HepG2 (cell line): ENCODE results near the gene LILRB3. TPM values are rescaled to one million over a fixed set of nuclear protein-coding genes. Genes with fewer than 3 reads are reported as not detected.

ENCODE experiments used
- ATF7 ChIP-seq, 2 experiments: fragments of 450-650 bp in 1 of 2; sonication (generic) in 1 of 2; formaldehyde crosslinking in 1 of 2; IDR thresholded peaks; 2 replicates each; pipeline versions ENCODE4 v1.4.0 to v1.6.1; 2016 to 2020; ENCODE audit warnings: antibody characterized with exemption in 1 of 2, mild to moderate bottlenecking in 1 of 2, missing genetic modification reagents in 1 of 2
- ELF4 ChIP-seq: sonication (generic); formaldehyde crosslinking; IDR thresholded peaks from 2 replicates; pipeline ENCODE4 v1.5.0; 2020; ENCODE audit warnings: missing genetic modification reagents, mild to moderate bottlenecking, moderate library complexity, borderline replicate concordance
- ETV6 ChIP-seq: sonication (generic); formaldehyde crosslinking; conservative IDR thresholded peaks from 2 replicates; pipeline ENCODE4 v1.4.0; 2020; ENCODE audit warnings: missing genetic modification reagents
- SPEN ChIP-seq: sonication (generic); formaldehyde crosslinking; IDR thresholded peaks from 2 replicates; pipeline ENCODE4 v1.5.1; 2020; ENCODE audit warnings: low read depth, mild to moderate bottlenecking, missing genetic modification reagents
- TOE1 ChIP-seq: sonication (generic); formaldehyde crosslinking; IDR thresholded peaks from 2 replicates; pipeline ENCODE4 v1.4.0; 2020; ENCODE audit warnings: mild to moderate bottlenecking, missing genetic modification reagents
- ZFP37 ChIP-seq: sonication (generic); formaldehyde crosslinking; IDR thresholded peaks from 2 replicates; pipeline ENCODE4 v1.4.0; 2020; ENCODE audit warnings: missing genetic modification reagents, borderline replicate concordance
- ZNF142 ChIP-seq: sonication (generic); formaldehyde crosslinking; IDR thresholded peaks from 2 replicates; pipeline ENCODE4 v1.4.0; 2020; ENCODE audit warnings: missing genetic modification reagents
- ZNF382 ChIP-seq: sonication (generic); formaldehyde crosslinking; IDR thresholded peaks from 2 replicates; pipeline ENCODE4 v1.5.0; 2020; ENCODE audit warnings: missing genetic modification reagents, mild to moderate bottlenecking, borderline replicate concordance
- polyA plus RNA-seq, 8 experiments: library from polyadenylated mRNA; depleted of rRNA in 3 of 8; stranded (reverse) in 7 of 8; unstranded in 1 of 8; fragments of >200 nt; fragmentation: Illumina TruSeq in 4 of 8; extraction: Trizol in 4 of 8; gene quantifications; 2 replicates each; pipeline versions ENCODE4 v1.2.1 to v1.2.3, GENCODE V29; 2011 to 2016; ENCODE audit warnings: low read depth in 4 of 8, missing spikeins in 1 of 8, mixed read lengths in 1 of 8; ENCODE audit not compliant: insufficient read depth in 1 of 8
- total RNA-seq, 5 experiments: library from RNA; depleted of rRNA; stranded (reverse); fragments of >200 nt; fragmentation: Illumina TruSeq; extraction: Trizol; gene quantifications; 2 replicates each; pipeline ENCODE4 v1.2.3, GENCODE V29; 2016; ENCODE audit warnings: low read depth in 1 of 5
- TF ChIP-seq, protein P1 (sequence below): sonication (generic); formaldehyde crosslinking; IDR thresholded peaks from 2 replicates; pipeline ENCODE4 v1.5.1; 2020; ENCODE audit warnings: mild to moderate bottlenecking, missing genetic modification reagents, borderline replicate concordance
- TF ChIP-seq, protein P2 (sequence below): sonication (generic); IDR thresholded peaks from 2 replicates; pipeline ENCODE4 v1.6.1; 2016; ENCODE audit warnings: low read depth, borderline replicate concordance
- TF ChIP-seq, protein P3 (sequence below): sonication (generic); formaldehyde crosslinking; IDR thresholded peaks from 2 replicates; pipeline ENCODE4 v1.4.0; 2020; ENCODE audit warnings: missing genetic modification reagents, borderline replicate concordance
- TF ChIP-seq, protein P4 (sequence below): sonication (generic); formaldehyde crosslinking; IDR thresholded peaks from 2 replicates; pipeline ENCODE4 v1.9.0; 2021; ENCODE audit warnings: mild to moderate bottlenecking, missing genetic modification reagents

Gene LILRB3
- total and polyA plus RNA-seq, 2 of the 13 experiments (the other 11 are each of a cell fraction or from before 2014, with no cell fraction given) = 0.22 TPM; not detected in 1

- TF ChIP-seq SPEN (CRISPR knock-in tag) (peak; percentile 69), ZFP37 (CRISPR knock-in tag) (peak; percentile 45; the same call in 1 of the 2 replicates), ATF7 (IDR thresholded peaks at IDR 0.05) (no peak), ATF7 (CRISPR knock-in tag; IDR thresholded peaks at IDR 0.05) (no peak), ZNF382 (CRISPR knock-in tag) (no peak), ZNF142 (CRISPR knock-in tag) (no peak), ETV6 (CRISPR knock-in tag) (no peak; the same call in 1 of the 2 replicates), ELF4 (no peak), TOE1 (CRISPR knock-in tag) (no peak)
- TF ChIP-seq, protein P1, sequence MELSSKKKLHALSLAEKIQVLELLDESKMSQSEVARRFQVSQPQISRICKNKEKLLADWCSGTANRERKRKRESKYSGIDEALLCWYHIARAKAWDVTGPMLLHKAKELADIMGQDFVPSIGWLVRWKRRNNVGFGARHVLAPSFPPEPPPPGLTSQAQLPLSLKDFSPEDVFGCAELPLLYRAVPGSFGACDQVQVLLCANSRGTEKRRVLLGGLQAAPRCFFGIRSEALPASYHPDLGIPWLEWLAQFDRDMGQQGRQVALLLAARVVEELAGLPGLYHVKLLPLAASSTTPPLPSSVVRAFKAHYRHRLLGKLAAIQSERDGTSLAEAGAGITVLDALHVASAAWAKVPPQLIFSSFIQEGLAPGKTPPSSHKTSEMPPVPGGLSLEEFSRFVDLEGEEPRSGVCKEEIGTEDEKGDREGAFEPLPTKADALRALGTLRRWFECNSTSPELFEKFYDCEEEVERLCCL (CRISPR knock-in tag) = no peak
- TF ChIP-seq, protein P2, sequence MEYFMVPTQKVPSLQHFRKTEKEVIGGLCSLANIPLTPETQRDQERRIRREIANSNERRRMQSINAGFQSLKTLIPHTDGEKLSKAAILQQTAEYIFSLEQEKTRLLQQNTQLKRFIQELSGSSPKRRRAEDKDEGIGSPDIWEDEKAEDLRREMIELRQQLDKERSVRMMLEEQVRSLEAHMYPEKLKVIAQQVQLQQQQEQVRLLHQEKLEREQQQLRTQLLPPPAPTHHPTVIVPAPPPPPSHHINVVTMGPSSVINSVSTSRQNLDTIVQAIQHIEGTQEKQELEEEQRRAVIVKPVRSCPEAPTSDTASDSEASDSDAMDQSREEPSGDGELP = peak; percentile 20; the same call in 1 of the 2 replicates
- TF ChIP-seq, protein P3, sequence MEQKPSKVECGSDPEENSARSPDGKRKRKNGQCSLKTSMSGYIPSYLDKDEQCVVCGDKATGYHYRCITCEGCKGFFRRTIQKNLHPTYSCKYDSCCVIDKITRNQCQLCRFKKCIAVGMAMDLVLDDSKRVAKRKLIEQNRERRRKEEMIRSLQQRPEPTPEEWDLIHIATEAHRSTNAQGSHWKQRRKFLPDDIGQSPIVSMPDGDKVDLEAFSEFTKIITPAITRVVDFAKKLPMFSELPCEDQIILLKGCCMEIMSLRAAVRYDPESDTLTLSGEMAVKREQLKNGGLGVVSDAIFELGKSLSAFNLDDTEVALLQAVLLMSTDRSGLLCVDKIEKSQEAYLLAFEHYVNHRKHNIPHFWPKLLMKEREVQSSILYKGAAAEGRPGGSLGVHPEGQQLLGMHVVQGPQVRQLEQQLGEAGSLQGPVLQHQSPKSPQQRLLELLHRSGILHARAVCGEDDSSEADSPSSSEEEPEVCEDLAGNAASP = no peak
- TF ChIP-seq, protein P4, sequence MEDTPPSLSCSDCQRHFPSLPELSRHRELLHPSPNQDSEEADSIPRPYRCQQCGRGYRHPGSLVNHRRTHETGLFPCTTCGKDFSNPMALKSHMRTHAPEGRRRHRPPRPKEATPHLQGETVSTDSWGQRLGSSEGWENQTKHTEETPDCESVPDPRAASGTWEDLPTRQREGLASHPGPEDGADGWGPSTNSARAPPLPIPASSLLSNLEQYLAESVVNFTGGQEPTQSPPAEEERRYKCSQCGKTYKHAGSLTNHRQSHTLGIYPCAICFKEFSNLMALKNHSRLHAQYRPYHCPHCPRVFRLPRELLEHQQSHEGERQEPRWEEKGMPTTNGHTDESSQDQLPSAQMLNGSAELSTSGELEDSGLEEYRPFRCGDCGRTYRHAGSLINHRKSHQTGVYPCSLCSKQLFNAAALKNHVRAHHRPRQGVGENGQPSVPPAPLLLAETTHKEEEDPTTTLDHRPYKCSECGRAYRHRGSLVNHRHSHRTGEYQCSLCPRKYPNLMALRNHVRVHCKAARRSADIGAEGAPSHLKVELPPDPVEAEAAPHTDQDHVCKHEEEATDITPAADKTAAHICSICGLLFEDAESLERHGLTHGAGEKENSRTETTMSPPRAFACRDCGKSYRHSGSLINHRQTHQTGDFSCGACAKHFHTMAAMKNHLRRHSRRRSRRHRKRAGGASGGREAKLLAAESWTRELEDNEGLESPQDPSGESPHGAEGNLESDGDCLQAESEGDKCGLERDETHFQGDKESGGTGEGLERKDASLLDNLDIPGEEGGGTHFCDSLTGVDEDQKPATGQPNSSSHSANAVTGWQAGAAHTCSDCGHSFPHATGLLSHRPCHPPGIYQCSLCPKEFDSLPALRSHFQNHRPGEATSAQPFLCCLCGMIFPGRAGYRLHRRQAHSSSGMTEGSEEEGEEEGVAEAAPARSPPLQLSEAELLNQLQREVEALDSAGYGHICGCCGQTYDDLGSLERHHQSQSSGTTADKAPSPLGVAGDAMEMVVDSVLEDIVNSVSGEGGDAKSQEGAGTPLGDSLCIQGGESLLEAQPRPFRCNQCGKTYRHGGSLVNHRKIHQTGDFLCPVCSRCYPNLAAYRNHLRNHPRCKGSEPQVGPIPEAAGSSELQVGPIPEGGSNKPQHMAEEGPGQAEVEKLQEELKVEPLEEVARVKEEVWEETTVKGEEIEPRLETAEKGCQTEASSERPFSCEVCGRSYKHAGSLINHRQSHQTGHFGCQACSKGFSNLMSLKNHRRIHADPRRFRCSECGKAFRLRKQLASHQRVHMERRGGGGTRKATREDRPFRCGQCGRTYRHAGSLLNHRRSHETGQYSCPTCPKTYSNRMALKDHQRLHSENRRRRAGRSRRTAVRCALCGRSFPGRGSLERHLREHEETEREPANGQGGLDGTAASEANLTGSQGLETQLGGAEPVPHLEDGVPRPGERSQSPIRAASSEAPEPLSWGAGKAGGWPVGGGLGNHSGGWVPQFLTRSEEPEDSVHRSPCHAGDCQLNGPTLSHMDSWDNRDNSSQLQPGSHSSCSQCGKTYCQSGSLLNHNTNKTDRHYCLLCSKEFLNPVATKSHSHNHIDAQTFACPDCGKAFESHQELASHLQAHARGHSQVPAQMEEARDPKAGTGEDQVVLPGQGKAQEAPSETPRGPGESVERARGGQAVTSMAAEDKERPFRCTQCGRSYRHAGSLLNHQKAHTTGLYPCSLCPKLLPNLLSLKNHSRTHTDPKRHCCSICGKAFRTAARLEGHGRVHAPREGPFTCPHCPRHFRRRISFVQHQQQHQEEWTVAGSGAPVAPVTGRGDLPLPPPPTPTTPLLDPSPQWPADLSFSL = no peak
These were observed 33.6 kb downstream of the LILRB3 start, which contains the start of gene MBOAT7 (continued) for GRCh38 chr19:54189145-54189734.
